Lung (tissue), 12 donors: ENCODE data around the gene SPDL1. TPM values are rescaled to one million over a fixed set of nuclear protein-coding genes. Genes with fewer than 3 reads are reported as not detected.

Source experiments
- ATAC-seq: fragments of 200-7000 bp; cut with Tn5 transposase; one replicate; pipeline ENCODE4 v1.9.1; 2020; ENCODE audit warnings: moderate number of reproducible peaks; ENCODE audit not compliant: insufficient read depth, low FRiP score
- DNase-seq, 3 donors: peaks; one replicate each; pipeline ENCODE4 v3.0.0-alpha.2; 2013 to 2017
- H3K27ac ChIP-seq, 2 donors: one replicate each; pipeline ENCODE4 v1.5.1; 2013; ENCODE audit warnings: mild to moderate bottlenecking in 2 of 2, moderate library complexity in 2 of 2, control low read depth in 1 of 2, inconsistent platforms in 1 of 2, low read depth in 1 of 2, low read length in 1 of 2
- H3K27me3 ChIP-seq, 3 donors: one replicate each; pipeline ENCODE4 v1.5.1; 2013; ENCODE audit warnings: low read length in 2 of 3; ENCODE audit not compliant: control insufficient read depth in 3 of 3, insufficient read depth in 3 of 3
- H3K36me3 ChIP-seq, 4 donors: one replicate each; pipeline ENCODE4 v1.5.1; 2013; ENCODE audit warnings: low read length in 4 of 4, mild to moderate bottlenecking in 1 of 4, moderate library complexity in 1 of 4; ENCODE audit not compliant: control insufficient read depth in 4 of 4, insufficient read depth in 4 of 4
- H3K4me1 ChIP-seq, 5 donors: one replicate each; pipeline ENCODE4 v1.5.1; 2013; ENCODE audit warnings: low read length in 5 of 5, mild to moderate bottlenecking in 2 of 5, moderate library complexity in 1 of 5; ENCODE audit not compliant: control insufficient read depth in 5 of 5, insufficient read depth in 5 of 5
- H3K4me3 ChIP-seq: one replicate; pipeline ENCODE4 v1.5.1; 2013; ENCODE audit warnings: mild to moderate bottlenecking, control low read depth, moderate library complexity
- H3K9ac ChIP-seq, 2 donors: one replicate each; pipeline ENCODE4 v1.5.1; 2013; ENCODE audit warnings: low read length in 2 of 2, control low read depth in 1 of 2; ENCODE audit not compliant: insufficient read depth in 1 of 2
- H3K9me3 ChIP-seq, 4 donors: one replicate each; pipeline ENCODE4 v1.5.1; 2013; ENCODE audit warnings: low read length in 3 of 4, mild to moderate bottlenecking in 1 of 4, moderate library complexity in 1 of 4; ENCODE audit not compliant: control insufficient read depth in 4 of 4, insufficient read depth in 3 of 4
- WGBS, 2 donors: extraction: QIAGEN DNeasy Blood & Tissue Kit; methylation state at CpG; one replicate each; pipeline ENCODE4 v1.1.7; 2013; 5-methylcytosine and 5-hydroxymethylcytosine counted together
- polyA plus RNA-seq, 2 donors: library from polyadenylated mRNA; stranded (reverse); fragments of 200-250 nt; gene quantifications; one replicate each; pipeline ENCODE4 v1.2.1, GENCODE V29; 2013
- total RNA-seq, 2 donors: library from RNA; depleted of rRNA in 1 of 2; stranded (reverse); fragments of >200 nt in 1 of 2; gene quantifications; one replicate each; pipeline ENCODE4 v1.2.1, GENCODE V29; 2014 to 2021
- TF ChIP-seq, protein P1 (sequence below): IDR thresholded peaks from 2 replicates; pipeline ENCODE4 v1.5.1; 2012; ENCODE audit warnings: mild to moderate bottlenecking; ENCODE audit errors: control extremely low read depth, extremely low read depth
- donor health status: control.
- donor health status: control.
- donor health status: Bipolar disorder and iron deficiency.
- donor health status: healthy.
- donor health status: DM: yes; HTN: yes; CAD: no.

The SPDL1 gene
- total and polyA plus RNA-seq, 4 donors, result 4.3 to 13.4 (median 8.6) TPM

DNA sequence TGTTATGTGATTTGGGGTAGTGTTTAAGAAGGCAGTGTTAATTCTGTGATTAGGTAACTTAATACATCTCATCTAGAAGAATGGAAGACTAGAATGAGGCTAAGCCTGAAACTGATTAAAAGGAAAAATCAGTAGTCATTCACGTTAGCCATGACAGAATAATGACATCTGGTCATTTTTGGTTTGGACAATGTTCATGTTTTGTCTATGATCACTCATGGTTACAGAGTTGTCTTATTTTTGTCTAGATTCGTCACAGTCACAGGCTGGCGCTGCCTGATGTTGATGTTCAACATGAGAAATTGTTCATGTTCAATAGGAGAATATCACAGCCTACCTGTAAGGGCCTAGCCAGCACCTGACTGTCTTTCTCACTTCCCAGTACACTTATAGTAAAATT lies 44.0 kb downstream of the SPDL1 start:
- TF ChIP-seq, protein P1, sequence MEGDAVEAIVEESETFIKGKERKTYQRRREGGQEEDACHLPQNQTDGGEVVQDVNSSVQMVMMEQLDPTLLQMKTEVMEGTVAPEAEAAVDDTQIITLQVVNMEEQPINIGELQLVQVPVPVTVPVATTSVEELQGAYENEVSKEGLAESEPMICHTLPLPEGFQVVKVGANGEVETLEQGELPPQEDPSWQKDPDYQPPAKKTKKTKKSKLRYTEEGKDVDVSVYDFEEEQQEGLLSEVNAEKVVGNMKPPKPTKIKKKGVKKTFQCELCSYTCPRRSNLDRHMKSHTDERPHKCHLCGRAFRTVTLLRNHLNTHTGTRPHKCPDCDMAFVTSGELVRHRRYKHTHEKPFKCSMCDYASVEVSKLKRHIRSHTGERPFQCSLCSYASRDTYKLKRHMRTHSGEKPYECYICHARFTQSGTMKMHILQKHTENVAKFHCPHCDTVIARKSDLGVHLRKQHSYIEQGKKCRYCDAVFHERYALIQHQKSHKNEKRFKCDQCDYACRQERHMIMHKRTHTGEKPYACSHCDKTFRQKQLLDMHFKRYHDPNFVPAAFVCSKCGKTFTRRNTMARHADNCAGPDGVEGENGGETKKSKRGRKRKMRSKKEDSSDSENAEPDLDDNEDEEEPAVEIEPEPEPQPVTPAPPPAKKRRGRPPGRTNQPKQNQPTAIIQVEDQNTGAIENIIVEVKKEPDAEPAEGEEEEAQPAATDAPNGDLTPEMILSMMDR, result no peak
- peaks cover 0 to 2% (median 0%) of the 10 kb centered on the region in 3 donors for H3K27me3 ChIP-seq
- H3K4me1 ChIP-seq, result peaks cover 0 to 2% (median 0%) of the 10 kb centered on the region in 5 donors
- H3K27ac ChIP-seq, result no peak overlapping the region
- peaks cover 0 to 2% (median 0%) of the 10 kb centered on the region in 4 donors for H3K9me3 ChIP-seq
- DNase-seq, result no peak
- no peaks in the 10 kb centered on the region for H3K36me3 ChIP-seq
- no peak overlapping the region for H3K9ac ChIP-seq
- WGBS, 2 donors, result 83 to 94% methylated on average over 3 of the region's 3 CpGs
- H3K4me3 ChIP-seq, result no peak overlapping the region
- ATAC-seq, result no peak

DNA sequence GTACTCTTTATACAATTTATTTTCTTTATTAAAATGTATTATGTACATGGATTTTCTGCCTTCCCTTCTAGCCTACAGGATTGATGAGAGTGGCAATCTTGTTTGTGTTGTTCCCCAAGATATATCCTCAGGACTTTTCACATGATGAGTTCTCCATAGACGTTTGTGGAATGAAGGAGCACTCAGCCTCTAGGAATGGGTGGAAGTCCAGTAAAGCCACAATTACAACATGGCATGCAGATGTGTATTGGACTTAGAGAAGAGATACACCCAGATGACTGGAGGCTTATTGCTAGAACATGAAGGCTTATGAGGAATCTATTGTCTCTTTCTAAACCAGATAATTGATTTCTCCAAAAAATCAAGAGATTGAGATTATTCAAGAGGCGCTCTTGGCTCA lies 45.3 kb downstream of the SPDL1 start:
- Histone ChIP-seq H3K9ac (no peak overlapping the region), H3K27ac (no peak overlapping the region), H3K27me3 (peaks cover 0 to 2% (median 0%) of the 10 kb centered on the region in 3 donors), H3K36me3 (no peaks in the 10 kb centered on the region), H3K4me1 (peaks cover 0 to 2% (median 0%) of the 10 kb centered on the region in 5 donors), H3K9me3 (peaks cover 0 to 2% (median 0%) of the 10 kb centered on the region in 4 donors), H3K4me3 (no peak overlapping the region)
- 83 to 92% methylated on average over 2 of the region's 2 CpGs for WGBS, 2 donors
- TF ChIP-seq, protein P1, result no peak
- DNase-seq (no peak), ATAC-seq (no peak)

DNA sequence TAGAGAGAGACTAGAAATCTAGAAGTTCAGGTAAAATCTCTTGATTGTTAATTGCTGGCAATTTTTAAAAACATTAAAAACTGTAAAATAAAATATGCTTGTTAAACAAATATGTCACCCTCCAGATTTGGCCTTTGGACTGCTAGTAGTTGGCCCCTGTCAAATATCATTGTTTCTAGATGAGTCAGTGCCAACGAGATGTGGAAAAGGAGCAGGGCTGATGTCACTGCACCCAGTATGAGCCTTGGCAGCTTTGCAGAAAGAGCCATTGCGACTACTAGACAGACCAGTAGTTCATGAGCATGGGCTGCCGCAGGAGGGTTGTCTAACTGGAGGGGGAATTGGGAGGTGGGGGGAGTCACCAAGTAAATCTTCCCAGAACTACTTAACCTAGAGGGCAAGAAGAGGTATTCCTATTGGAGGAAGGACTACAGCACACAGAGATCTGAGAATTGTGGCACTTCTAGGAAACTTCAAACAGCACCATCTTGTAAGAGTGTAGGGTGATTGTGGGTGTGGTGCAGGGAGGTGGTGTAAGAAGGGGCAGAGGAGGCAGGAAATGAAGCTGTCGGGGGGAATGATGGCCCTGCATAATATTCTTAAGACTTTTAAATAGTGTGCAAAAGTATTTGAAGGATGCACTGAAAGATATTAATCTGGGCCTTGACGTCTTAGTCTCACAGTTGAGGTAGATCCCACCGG lies 46.4 kb downstream of the SPDL1 start:
- no peak for ATAC-seq
- no peak overlapping the region for H3K27ac ChIP-seq
- H3K27me3 ChIP-seq, result peaks cover 0 to 2% (median 0%) of the 10 kb centered on the region in 3 donors
- 69 to 86% methylated on average over 6 of the region's 6 CpGs for WGBS, 2 donors
- no peak overlapping the region for H3K4me3 ChIP-seq
- TF ChIP-seq, protein P1, result no peak
- H3K9ac ChIP-seq, result no peak overlapping the region
- H3K9me3 ChIP-seq, result peaks cover 0 to 2% (median 0%) of the 10 kb centered on the region in 4 donors
- no peak for DNase-seq
- peaks cover 0 to 2% (median 0%) of the 10 kb centered on the region in 5 donors for H3K4me1 ChIP-seq
- no peaks in the 10 kb centered on the region for H3K36me3 ChIP-seq

DNA sequence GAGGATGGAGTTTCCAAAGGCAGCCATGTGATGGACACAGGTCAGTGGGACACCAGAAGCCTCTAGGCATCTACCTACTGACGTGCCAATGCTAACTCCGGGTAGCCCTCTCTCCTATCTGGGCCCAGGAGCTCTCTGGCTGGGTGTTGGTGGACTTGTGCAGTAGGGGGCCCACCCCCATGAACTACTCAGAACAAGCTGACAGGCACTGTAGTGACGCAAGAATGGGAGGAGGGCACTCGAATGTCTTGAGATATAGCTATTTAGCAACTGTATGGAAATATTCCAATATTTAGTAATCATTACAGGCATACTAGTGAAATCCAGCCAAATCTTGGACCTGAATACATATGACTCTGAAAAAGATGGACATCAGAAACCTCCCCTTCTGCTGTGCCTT lies 47.8 kb downstream of the SPDL1 start:
- peak in 2 of 3 donors; percentile 41 to 63 for DNase-seq

More for the DNA sequence above, 47.8 kb downstream of the SPDL1 start:
- WGBS, 2 donors, result 50 to 56% methylated on average over 4 of the region's 4 CpGs
- no peak overlapping the region for H3K4me3 ChIP-seq
- TF ChIP-seq, protein P1, result no peak
- ATAC-seq, result no peak
- peaks cover 0 to 2% (median 0%) of the 10 kb centered on the region in 4 donors for H3K9me3 ChIP-seq
- no peak overlapping the region for H3K27ac ChIP-seq
- peaks cover 0 to 7% (median 4%) of the 10 kb centered on the region in 3 donors for H3K27me3 ChIP-seq
- no peaks in the 10 kb centered on the region for H3K36me3 ChIP-seq
- peaks cover 0 to 2% (median 0%) of the 10 kb centered on the region in 5 donors for H3K4me1 ChIP-seq
- H3K9ac ChIP-seq, result no peak overlapping the region
